Measurements from ENCODE around the gene SERPINA4. TPM values are rescaled to one million over a fixed set of nuclear protein-coding genes. Genes with fewer than 3 reads are reported as not detected.

The SERPINA4 gene
- total and polyA plus RNA-seq, 2 of the 13 experiments (the other 11 are each of a cell fraction or from before 2014, with no cell fraction given) = 39.1 to 57.8 TPM

DNA sequence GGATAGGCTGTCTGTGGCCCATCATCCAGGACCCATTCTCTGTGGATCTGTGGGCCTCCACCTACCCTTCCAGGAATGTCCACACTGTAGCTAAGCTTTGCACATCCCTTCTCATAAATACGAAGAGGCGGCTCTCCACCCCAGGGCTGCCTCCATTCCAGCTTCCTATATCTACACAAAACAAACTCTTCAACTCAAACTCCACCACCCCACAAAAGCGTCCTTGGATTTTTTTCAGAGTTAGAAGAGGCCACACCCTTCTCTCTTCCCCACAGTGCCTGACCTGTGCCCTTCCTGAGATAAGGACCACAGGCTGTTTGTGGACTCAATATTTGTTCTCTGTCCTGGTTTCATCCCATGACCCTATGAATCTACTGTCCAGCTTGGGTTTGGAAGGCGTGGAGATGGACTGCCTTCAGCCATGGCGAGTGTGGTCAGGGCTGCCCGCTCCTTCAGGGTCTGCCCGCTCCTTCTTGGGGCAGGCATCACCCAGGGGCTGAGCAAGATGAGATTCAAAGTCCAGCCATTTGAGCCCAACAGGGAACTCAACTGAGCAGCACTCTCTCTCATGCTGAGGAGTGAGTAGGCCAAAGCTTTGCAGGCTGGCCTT lies 39.0 kb upstream of the SERPINA4 start (continued):
- TF ChIP-seq ZNF784 (CRISPR knock-in tag; IDR thresholded peaks at IDR 0.05; ENCODE audit: borderline replicate concordance) (no peak), ZNF747 (CRISPR knock-in tag; IDR thresholded peaks at IDR 0.05; ENCODE audit: borderline replicate concordance) (no peak), PAXIP1 (CRISPR knock-in tag; conservative IDR thresholded peaks at IDR 0.05) (peak; percentile 96), POLR2G (IDR thresholded peaks at IDR 0.05; ENCODE audit: low read depth, low read length) (peak; percentile 72), ZNF317 (CRISPR knock-in tag; IDR thresholded peaks at IDR 0.05) (0 out of 2 replicates have a peak, but pooled peaks have one; percentile 54), FOXP4 (CRISPR knock-in tag; IDR thresholded peaks at IDR 0.05) (peak; percentile 94), ZNF275 (CRISPR knock-in tag; IDR thresholded peaks at IDR 0.05; ENCODE audit: borderline replicate concordance) (no peak), RFXANK (CRISPR knock-in tag; IDR thresholded peaks at IDR 0.05) (no peak), HNF4A (CRISPR knock-in tag; IDR thresholded peaks at IDR 0.05) (peak; percentile 92), PRDM15 (CRISPR knock-in tag; IDR thresholded peaks at IDR 0.05) (no peak), THAP11 (CRISPR knock-in tag; IDR thresholded peaks at IDR 0.05) (peak; percentile 63), ZNF790 (CRISPR knock-in tag; IDR thresholded peaks at IDR 0.05; ENCODE audit: borderline replicate concordance) (no peak), ZHX1 (CRISPR knock-in tag; IDR thresholded peaks at IDR 0.05; ENCODE audit: low read depth) (0 out of 2 replicates have a peak, but pooled peaks have one; percentile 47), BRCA1 (CRISPR knock-in tag; IDR thresholded peaks at IDR 0.05) (peak; percentile 59; the same call in 1 of the 2 replicates)

Data from HepG2 (cell line).